H9 (cell line): ENCODE data around the gene APOB. TPM values are rescaled to one million over a fixed set of nuclear protein-coding genes. Genes with fewer than 3 reads are reported as not detected.

Experiments
- DNase-seq: peaks from one replicate; pipeline ENCODE4 v3.0.0-alpha.2; 2017
- H2AFZ ChIP-seq: one replicate; pipeline ENCODE4 v1.6.1; 2013; ENCODE audit warnings: mild to moderate bottlenecking, low read length, control low read depth, moderate library complexity
- H2AK5ac ChIP-seq: 2 replicates; pipeline ENCODE4 v1.6.1; 2013; ENCODE audit warnings: low read length, control low read depth, mixed read lengths; ENCODE audit not compliant: insufficient read length
- H2BK120ac ChIP-seq: one replicate; pipeline ENCODE4 v1.6.1; 2013; ENCODE audit warnings: low read depth, mild to moderate bottlenecking, low read length, control low read depth, inconsistent platforms; ENCODE audit not compliant: poor library complexity, severe bottlenecking
- H2BK12ac ChIP-seq: 2 replicates; pipeline ENCODE4 v1.6.1; 2013; ENCODE audit warnings: low read length, control low read depth, mixed read lengths, low read depth; ENCODE audit not compliant: insufficient read length
- H2BK15ac ChIP-seq: 2 replicates; pipeline ENCODE4 v1.6.1; 2013; ENCODE audit warnings: low read depth, low read length, control low read depth
- H2BK20ac ChIP-seq: one replicate; pipeline ENCODE4 v1.6.1; 2013; ENCODE audit warnings: low read depth, mild to moderate bottlenecking, low read length, control low read depth, inconsistent platforms; ENCODE audit not compliant: poor library complexity, severe bottlenecking
- H2BK5ac ChIP-seq: 2 replicates; pipeline ENCODE4 v1.6.1; 2013; ENCODE audit warnings: low read length, control low read depth, mixed read lengths; ENCODE audit not compliant: insufficient read length
- H3K14ac ChIP-seq: 2 replicates; pipeline ENCODE4 v1.6.1; 2013; ENCODE audit warnings: low read length, control low read depth; ENCODE audit not compliant: insufficient read depth
- H3K18ac ChIP-seq: 2 replicates; pipeline ENCODE4 v1.6.1; 2013; ENCODE audit warnings: low read depth, mild to moderate bottlenecking, mixed read lengths, low read length, control low read depth; ENCODE audit not compliant: insufficient read length
- H3K23ac ChIP-seq: 2 replicates; pipeline ENCODE4 v1.6.1; 2013; ENCODE audit warnings: low read length, control low read depth, mixed read lengths, low read depth; ENCODE audit not compliant: insufficient read length
- H3K23me2 ChIP-seq: 2 replicates; pipeline ENCODE4 v1.6.1; 2013; ENCODE audit warnings: low read depth, mild to moderate bottlenecking, mixed read lengths, low read length, control low read depth; ENCODE audit not compliant: insufficient read length, poor library complexity, severe bottlenecking
- H3K27ac ChIP-seq: 2 replicates; pipeline ENCODE4 v1.5.1; 2013; ENCODE audit warnings: low read length, control low read depth, mixed read lengths, low read depth; ENCODE audit not compliant: insufficient read length
- H3K27me3 ChIP-seq: 2 replicates; pipeline ENCODE4 v1.6.1; 2013; ENCODE audit warnings: low read length, control low read depth, inconsistent platforms; ENCODE audit not compliant: insufficient read depth
- H3K4ac ChIP-seq: 2 replicates; pipeline ENCODE4 v1.6.1; 2013; ENCODE audit warnings: low read depth, mild to moderate bottlenecking, control low read depth, inconsistent platforms, low read length, moderate library complexity
- H3K4me1 ChIP-seq: 2 replicates; pipeline ENCODE4 v1.6.1; 2013; ENCODE audit warnings: low read length, control low read depth, inconsistent platforms; ENCODE audit not compliant: insufficient read depth
- H3K4me2 ChIP-seq: 2 replicates; pipeline ENCODE4 v1.6.1; 2013; ENCODE audit warnings: low read length, control low read depth, mixed read lengths; ENCODE audit not compliant: insufficient read length, insufficient read depth
- H3K56ac ChIP-seq: 2 replicates; pipeline ENCODE4 v1.6.1; 2013; ENCODE audit warnings: low read depth, mild to moderate bottlenecking, mixed read lengths, low read length, control low read depth; ENCODE audit not compliant: insufficient read length
- H3K79me1 ChIP-seq: 2 replicates; pipeline ENCODE4 v1.6.1; 2013; ENCODE audit warnings: low read depth, mild to moderate bottlenecking, moderate library complexity, low read length, control low read depth, inconsistent platforms; ENCODE audit not compliant: insufficient read depth, poor library complexity, severe bottlenecking
- H3K79me2 ChIP-seq: 2 replicates; pipeline ENCODE4 v1.6.1; 2013; ENCODE audit warnings: low read length, control low read depth, inconsistent platforms; ENCODE audit not compliant: insufficient read depth
- H3K9ac ChIP-seq: 2 replicates; pipeline ENCODE4 v1.6.1; 2013; ENCODE audit warnings: low read length, control low read depth, mixed read lengths; ENCODE audit not compliant: insufficient read length; ENCODE audit errors: extremely low read depth
- H3K9me3 ChIP-seq: one replicate; pipeline ENCODE4 v1.6.1; 2013; ENCODE audit warnings: low read depth, low read length, inconsistent platforms; ENCODE audit not compliant: control insufficient read depth
- H3T11ph ChIP-seq: one replicate; pipeline ENCODE4 v1.6.1; 2013; ENCODE audit warnings: mild to moderate bottlenecking, low read length, control low read depth, inconsistent platforms
- H4K20me1 ChIP-seq: one replicate; pipeline ENCODE4 v1.6.1; 2013; ENCODE audit not compliant: control insufficient read depth, insufficient read length, insufficient read depth
- H4K5ac ChIP-seq: 2 replicates; pipeline ENCODE4 v1.6.1; 2013; ENCODE audit warnings: low read depth, mild to moderate bottlenecking, mixed read lengths, low read length, control low read depth; ENCODE audit not compliant: insufficient read length
- H4K8ac ChIP-seq: replicated peaks from 2 replicates; pipeline ENCODE4 v1.6.1; 2013; ENCODE audit warnings: low read length, control low read depth, mixed read lengths, low read depth; ENCODE audit not compliant: insufficient read length
- H4K91ac ChIP-seq: 2 replicates; pipeline ENCODE4 v1.6.1; 2013; ENCODE audit warnings: low read depth, mild to moderate bottlenecking, moderate library complexity, mixed read lengths, low read length, control low read depth; ENCODE audit not compliant: insufficient read length
- H3K27ac Mint-ChIP-seq, 3 experiments: 2 replicates in 2 of 3; 3 replicates in 1 of 3; pipeline ENCODE4 v1.8.0; 2020 to 2021; ENCODE audit warnings: mixed read lengths in 3 of 3, mild to moderate bottlenecking in 1 of 3, moderate library complexity in 1 of 3
- H3K27me3 Mint-ChIP-seq: 2 replicates; pipeline ENCODE4 v1.8.0; 2021; ENCODE audit warnings: low read depth, mild to moderate bottlenecking, moderate library complexity, mixed read lengths
- H3K36me3 Mint-ChIP-seq, 3 experiments: 2 replicates in 2 of 3; 3 replicates in 1 of 3; pipeline ENCODE4 v1.8.0; 2020 to 2021; ENCODE audit warnings: low read depth in 3 of 3, mixed read lengths in 3 of 3; ENCODE audit not compliant: insufficient read depth in 1 of 3
- H3K4me1 Mint-ChIP-seq, 2 experiments: 2 replicates each; pipeline ENCODE4 v1.8.0; 2020; ENCODE audit warnings: mixed read lengths in 2 of 2
- H3K4me3 Mint-ChIP-seq, 2 experiments: 2 replicates in 1 of 2; 3 replicates in 1 of 2; pipeline ENCODE4 v1.8.0; 2020 to 2021; ENCODE audit warnings: mild to moderate bottlenecking in 2 of 2, mixed read lengths in 2 of 2, moderate library complexity in 1 of 2
- H3K9me3 Mint-ChIP-seq, 2 experiments: 2 replicates in 1 of 2; 3 replicates in 1 of 2; pipeline ENCODE4 v1.8.0; 2020; ENCODE audit warnings: mild to moderate bottlenecking in 2 of 2, mixed read lengths in 2 of 2, moderate library complexity in 1 of 2
- WGBS: extraction: QIAGEN DNeasy Blood & Tissue Kit; methylation state at CpG from one replicate; pipeline ENCODE4 v1.1.7; 2013; ENCODE audit warnings: missing lambda C conversion rate, low lambda C conversion rate, mixed read lengths; ENCODE audit not compliant: insufficient read length; ENCODE audit errors: extremely low coverage; 5-methylcytosine and 5-hydroxymethylcytosine counted together
- total RNA-seq: library from RNA; stranded (reverse); gene quantifications from 2 replicates; pipeline ENCODE4 v1.2.1, GENCODE V29; 2021
- TF ChIP-seq, protein P1 (sequence below): fragments of 200-600 bp; sonication (generic); conservative IDR thresholded peaks from 3 replicates; pipeline ENCODE4 v1.8.0; 2021; ENCODE audit warnings: antibody characterized with exemption, mild to moderate bottlenecking

The APOB gene
- total RNA-seq, 1 experiment from 2014 or later: 0.26 TPM

DNA sequence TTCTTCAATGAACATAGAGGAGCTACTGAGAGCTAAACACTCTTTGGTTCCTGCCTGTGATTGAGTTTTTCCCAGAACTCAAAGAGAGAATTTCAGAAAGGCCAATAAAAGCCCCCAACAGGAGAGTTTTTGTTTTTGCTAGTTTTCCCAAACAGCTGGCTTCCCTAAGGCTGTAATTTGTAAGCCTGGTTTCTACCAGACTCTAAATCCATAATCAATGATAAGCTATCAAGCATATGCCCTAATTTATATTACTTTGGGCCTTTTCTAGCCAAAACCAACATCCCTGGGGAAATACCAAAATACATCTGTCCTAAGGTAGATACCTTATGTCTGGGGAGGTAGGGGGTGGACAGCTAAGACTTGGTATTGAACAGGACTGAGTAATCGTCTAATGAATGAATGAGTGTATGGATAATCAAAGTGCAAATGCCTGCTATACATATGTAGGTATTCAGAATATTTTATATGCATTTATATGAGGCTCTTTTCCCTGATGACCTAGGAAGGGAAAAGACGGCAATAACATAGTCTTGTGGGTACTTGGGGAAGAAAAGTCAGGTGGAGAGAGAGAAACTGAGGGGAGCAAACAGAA lies 26.0 kb upstream of the APOB start:
- H3K14ac ChIP-seq: no peak overlapping the region
- no peak overlapping the region; a peak in 1 of 7 replicates for H3K27ac Mint-ChIP-seq

More for the DNA sequence above, 26.0 kb upstream of the APOB start:
- H3K9ac ChIP-seq: no peak overlapping the region
- Mint-ChIP-seq H3K27me3 (no peaks in the 10 kb centered on the region), H3K36me3 (no peaks in the 10 kb centered on the region), H3K4me1 (peaks cover 25 to 31% of the 10 kb centered on the region in 2 experiments), H3K4me3 (no peak overlapping the region), H3K9me3 (no peaks in the 10 kb centered on the region)
- peaks cover 8% of the 10 kb centered on the region; the same call in 1 of the 2 replicates for H3K4me1 ChIP-seq
- no peak overlapping the region for H3K56ac ChIP-seq
- H4K91ac ChIP-seq: no peak overlapping the region
- H3K27me3 ChIP-seq: no peaks in the 10 kb centered on the region
- H2BK120ac ChIP-seq: no peak overlapping the region
- H3K79me2 ChIP-seq: no peaks in the 10 kb centered on the region; the same call in 1 of the 2 replicates
- no peak for DNase-seq
- H3K23ac ChIP-seq: no peak overlapping the region
- no peak overlapping the region for H3K4me2 ChIP-seq
- H3K9me3 ChIP-seq: no peaks in the 10 kb centered on the region
- no peak overlapping the region for H2BK5ac ChIP-seq
- TF ChIP-seq, protein P1, sequence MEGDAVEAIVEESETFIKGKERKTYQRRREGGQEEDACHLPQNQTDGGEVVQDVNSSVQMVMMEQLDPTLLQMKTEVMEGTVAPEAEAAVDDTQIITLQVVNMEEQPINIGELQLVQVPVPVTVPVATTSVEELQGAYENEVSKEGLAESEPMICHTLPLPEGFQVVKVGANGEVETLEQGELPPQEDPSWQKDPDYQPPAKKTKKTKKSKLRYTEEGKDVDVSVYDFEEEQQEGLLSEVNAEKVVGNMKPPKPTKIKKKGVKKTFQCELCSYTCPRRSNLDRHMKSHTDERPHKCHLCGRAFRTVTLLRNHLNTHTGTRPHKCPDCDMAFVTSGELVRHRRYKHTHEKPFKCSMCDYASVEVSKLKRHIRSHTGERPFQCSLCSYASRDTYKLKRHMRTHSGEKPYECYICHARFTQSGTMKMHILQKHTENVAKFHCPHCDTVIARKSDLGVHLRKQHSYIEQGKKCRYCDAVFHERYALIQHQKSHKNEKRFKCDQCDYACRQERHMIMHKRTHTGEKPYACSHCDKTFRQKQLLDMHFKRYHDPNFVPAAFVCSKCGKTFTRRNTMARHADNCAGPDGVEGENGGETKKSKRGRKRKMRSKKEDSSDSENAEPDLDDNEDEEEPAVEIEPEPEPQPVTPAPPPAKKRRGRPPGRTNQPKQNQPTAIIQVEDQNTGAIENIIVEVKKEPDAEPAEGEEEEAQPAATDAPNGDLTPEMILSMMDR: no peak
- no peak overlapping the region for H4K5ac ChIP-seq
- no peak overlapping the region for H3K18ac ChIP-seq
- no peak overlapping the region for H4K8ac ChIP-seq
- no CpG with 5 or more reads among the region's 2 CpGs for WGBS
- H3K23me2 ChIP-seq: no peaks in the 10 kb centered on the region
- H2BK20ac ChIP-seq: no peak overlapping the region
- no peak overlapping the region for H2AK5ac ChIP-seq
- H3T11ph ChIP-seq: no peak overlapping the region
- H2AFZ ChIP-seq: no peak overlapping the region
- no peak overlapping the region for H3K27ac ChIP-seq
- no peak overlapping the region for H3K4ac ChIP-seq
- H3K79me1 ChIP-seq: no peaks in the 10 kb centered on the region
- H2BK15ac ChIP-seq: no peak overlapping the region
- no peak overlapping the region for H2BK12ac ChIP-seq
- no peaks in the 10 kb centered on the region for H4K20me1 ChIP-seq
